ENCODE data around the gene PQBP1. TPM values are rescaled to one million over a fixed set of nuclear protein-coding genes. Genes with fewer than 3 reads are reported as not detected.

PQBP1 gene, protein sequence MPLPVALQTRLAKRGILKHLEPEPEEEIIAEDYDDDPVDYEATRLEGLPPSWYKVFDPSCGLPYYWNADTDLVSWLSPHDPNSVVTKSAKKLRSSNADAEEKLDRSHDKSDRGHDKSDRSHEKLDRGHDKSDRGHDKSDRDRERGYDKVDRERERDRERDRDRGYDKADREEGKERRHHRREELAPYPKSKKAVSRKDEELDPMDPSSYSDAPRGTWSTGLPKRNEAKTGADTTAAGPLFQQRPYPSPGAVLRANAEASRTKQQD
- total RNA-seq (2022; extraction: Qiagen RNA extraction): 91.9 to 102 TPM (median 93.2 TPM) in 5 replicates

DNA sequence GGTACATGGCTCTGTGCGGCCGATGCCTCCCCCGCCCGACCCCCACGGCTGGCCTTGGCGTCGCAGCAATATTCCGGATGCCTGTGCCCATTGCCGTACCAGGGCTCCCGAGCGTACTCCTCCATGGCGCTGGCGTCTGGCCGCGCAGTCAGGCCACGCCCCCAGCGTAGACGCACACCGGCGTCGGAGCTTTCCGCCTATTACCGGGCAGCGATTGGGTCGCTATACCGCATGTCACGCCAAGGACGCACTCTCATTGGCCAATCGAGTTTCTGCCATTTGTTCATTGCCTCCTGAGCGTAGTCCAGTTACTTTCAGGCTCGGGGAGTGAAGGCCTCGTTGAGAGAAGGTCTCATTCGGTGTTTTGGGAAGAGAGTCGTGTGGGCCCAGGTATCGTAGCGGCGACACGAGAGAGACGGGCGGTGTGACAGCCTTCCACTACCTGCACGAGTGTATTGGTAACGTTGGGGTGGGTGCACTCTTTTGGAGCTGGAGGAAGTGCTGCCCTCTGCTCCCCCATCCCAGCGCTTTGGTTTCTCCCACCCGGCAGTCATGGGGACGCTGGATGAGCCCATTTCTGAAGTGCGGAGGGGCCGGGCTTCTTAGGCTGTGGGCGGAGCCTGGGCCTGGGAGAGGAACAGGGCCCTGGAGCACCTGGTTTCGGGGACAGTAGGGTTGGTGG, at the start of gene PQBP1, which contains the start of gene TIMM17B:
Gene PQBP1 (plus strand): TSS at position 306 of the 682 bp plus-strand sequence. CDS start 580 bp downstream, outside the sequence.
Gene TIMM17B (minus strand): TSS at position 144 of the 682 bp plus-strand sequence. CDS start 19 bp downstream, at position 125.

DNA sequence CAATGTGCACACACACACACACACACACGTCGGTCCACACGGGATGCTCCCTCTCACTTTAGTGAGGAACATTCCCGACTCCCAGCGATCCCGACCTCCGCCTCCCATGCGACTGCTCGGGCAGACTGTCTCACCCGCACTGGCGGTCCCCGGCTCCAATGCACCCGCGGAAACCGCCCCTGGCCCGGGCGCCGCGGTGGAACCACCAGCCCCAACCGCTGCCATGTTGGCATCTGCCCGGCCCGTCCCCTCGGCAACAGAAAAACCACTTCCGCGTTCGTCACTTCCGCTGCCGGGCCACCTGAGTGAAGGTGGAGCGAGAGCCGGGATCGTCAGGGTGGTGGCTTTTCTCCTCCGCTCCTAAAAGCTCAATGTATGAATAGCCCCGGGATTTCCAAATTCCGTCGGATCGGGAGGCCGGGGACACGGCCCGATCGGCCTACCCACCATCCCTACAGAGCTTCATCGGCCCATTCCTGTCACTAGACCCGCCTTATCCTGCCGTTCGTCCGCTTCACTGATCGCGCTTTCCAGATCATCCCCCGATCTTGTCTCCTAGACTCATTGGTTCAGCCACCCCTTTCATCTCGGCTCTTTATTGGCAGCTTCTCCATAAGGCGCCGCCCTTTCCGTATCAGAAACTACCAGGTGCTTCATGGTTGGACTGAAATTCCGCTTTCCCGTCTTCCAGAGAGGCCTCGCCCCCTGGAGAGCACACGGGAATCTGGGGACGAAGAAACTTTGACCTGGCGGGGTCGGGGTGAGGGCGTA, 13.9 kb downstream of the PQBP1 start, which contains the start of gene SLC35A2:
Gene SLC35A2 (minus strand): TSS at position 235 of the 771 bp plus-strand sequence. CDS start 10 bp downstream, at position 225.

DNA sequence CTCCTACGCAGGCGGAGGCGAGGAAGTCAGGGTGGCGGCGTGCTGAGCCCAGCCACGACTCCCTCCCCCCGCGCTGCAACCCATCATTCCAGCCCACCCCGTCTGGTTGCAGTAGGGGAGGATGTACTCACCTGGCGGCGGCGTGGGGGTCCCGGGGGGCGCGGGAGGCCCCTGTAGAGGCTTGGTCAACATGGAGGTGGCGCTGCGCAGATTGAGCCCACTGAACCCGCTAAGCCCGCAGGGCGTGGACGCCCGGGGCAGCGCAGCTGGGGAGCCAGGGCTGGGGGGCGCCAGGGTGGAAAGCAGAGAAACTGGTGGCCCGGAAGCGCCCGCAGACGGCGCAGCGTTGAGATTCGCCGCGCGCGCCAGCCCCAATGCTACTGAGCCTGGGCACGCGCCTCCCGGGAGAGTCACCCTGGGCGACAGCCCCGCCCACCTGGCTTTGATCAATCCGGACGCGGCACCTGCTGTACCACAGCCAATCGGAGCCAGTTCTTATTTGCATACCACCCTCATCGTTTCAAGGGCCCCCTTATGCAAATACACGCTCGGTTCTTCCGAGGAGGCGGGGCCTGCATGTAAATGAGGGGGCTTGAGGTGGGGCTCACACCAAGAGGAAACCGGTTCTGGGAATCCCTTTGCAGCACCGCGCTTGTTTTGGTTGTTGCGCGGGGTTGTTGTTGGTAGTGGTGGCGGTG, 21.1 kb downstream of the PQBP1 start, which contains the start of gene PIM2:
Gene PIM2 (minus strand): TSS at position 382 of the 698 bp plus-strand sequence. CDS start 190 bp downstream, at position 192.

Other genes with a start within 250 kb of the PQBP1 start
- gene WAS, start 214.1 kb upstream of the PQBP1 start, total RNA-seq (2022; extraction: Qiagen RNA extraction): 0.22 to 0.52 TPM (median 0.32 TPM) in 5 replicates
- gene SUV39H1, start 201.2 kb upstream of the PQBP1 start, total RNA-seq (2022; extraction: Qiagen RNA extraction): 21.8 to 24.6 TPM (median 23.0 TPM) in 5 replicates
- not detected in 5 replicates for gene GLOD5, start 136.2 kb upstream of the PQBP1 start, total RNA-seq (2022; extraction: Qiagen RNA extraction)
- not detected in 5 replicates for gene GATA1, start 111.3 kb upstream of the PQBP1 start, total RNA-seq (2022; extraction: Qiagen RNA extraction)
- gene HDAC6, start 95.9 kb upstream of the PQBP1 start, total RNA-seq (2022; extraction: Qiagen RNA extraction): 20.2 to 29.9 TPM (median 28.8 TPM) in 5 replicates
- gene ERAS, start 71.4 kb upstream of the PQBP1 start, total RNA-seq (2022; extraction: Qiagen RNA extraction): 0.12 to 0.16 TPM in 2 of 5 replicates, not detected in the others
- gene PCSK1N, start 62.3 kb upstream of the PQBP1 start, total RNA-seq (2022; extraction: Qiagen RNA extraction): 18.0 to 55.7 TPM (median 48.7 TPM) in 5 replicates
- 84.3 to 117 TPM (median 106 TPM) in 5 replicates for gene TIMM17B, start 162 bp upstream of the PQBP1 start, total RNA-seq (2022; extraction: Qiagen RNA extraction)
- 50.4 to 66.6 TPM (median 60.9 TPM) in 5 replicates for gene SLC35A2, start 13.7 kb downstream of the PQBP1 start, total RNA-seq (2022; extraction: Qiagen RNA extraction)
- gene PIM2, start 21.1 kb downstream of the PQBP1 start, total RNA-seq (2022; extraction: Qiagen RNA extraction): 8.2 to 9.9 TPM (median 9.0 TPM) in 5 replicates
- 60.0 to 66.3 TPM (median 63.1 TPM) in 5 replicates for gene OTUD5, start 59.7 kb downstream of the PQBP1 start, total RNA-seq (2022; extraction: Qiagen RNA extraction)
- 0.65 to 1.2 TPM (median 1.1 TPM) in 5 replicates for gene KCND1, start 73.9 kb downstream of the PQBP1 start, total RNA-seq (2022; extraction: Qiagen RNA extraction)
- 16.6 to 21.6 TPM (median 19.0 TPM) in 5 replicates for gene GRIPAP1, start 104.3 kb downstream of the PQBP1 start, total RNA-seq (2022; extraction: Qiagen RNA extraction)
- 42.9 to 49.5 TPM (median 48.8 TPM) in 5 replicates for gene TFE3, start 145.4 kb downstream of the PQBP1 start, total RNA-seq (2022; extraction: Qiagen RNA extraction)
- 2.7 to 4.4 TPM (median 3.5 TPM) in 5 replicates for gene CCDC120, start 161.1 kb downstream of the PQBP1 start, total RNA-seq (2022; extraction: Qiagen RNA extraction)
- gene PRAF2, start 176.1 kb downstream of the PQBP1 start, total RNA-seq (2022; extraction: Qiagen RNA extraction): 35.6 to 44.5 TPM (median 42.7 TPM) in 5 replicates
- 52.7 to 59.9 TPM (median 57.2 TPM) in 5 replicates for gene WDR45, start 182.0 kb downstream of the PQBP1 start, total RNA-seq (2022; extraction: Qiagen RNA extraction)
- 21.8 to 23.6 TPM (median 22.8 TPM) in 5 replicates for gene GPKOW, start 225.8 kb downstream of the PQBP1 start, total RNA-seq (2022; extraction: Qiagen RNA extraction)